ENCODE measurements around the gene TTC38. TPM values are rescaled to one million over a fixed set of nuclear protein-coding genes. Genes with fewer than 3 reads are reported as not detected.

Gene TTC38
- total RNA-seq, 1 donor from 2014 or later = 16.1 TPM

GRCh38 chr22:46329616-46330015 lies 61.8 kb downstream of the TTC38 start:
- DNase-seq = no peak

- DNase-seq = no peak
Observed at GRCh38 chr22:46330426-46330825, 62.6 kb downstream of the TTC38 start.

GRCh38 chr22:46331496-46331895 lies 63.7 kb downstream of the TTC38 start:
- DNase-seq = no peak

- DNase-seq = peak; percentile 60
Observed at GRCh38 chr22:46335201-46336118, 67.7 kb downstream of the TTC38 start, which contains the start of gene TRMU. Gene TRMU (plus strand): TSS chr22:46335714. CDS start chr22:46335765, 51 bp downstream.

GRCh38 chr22:46336119-46337078 lies 68.6 kb downstream of the TTC38 start:
- no peak for DNase-seq

- no peak for DNase-seq
Observed at GRCh38 chr22:46337870-46338269, 70.1 kb downstream of the TTC38 start.

- no peak for DNase-seq
Observed at GRCh38 chr22:46338636-46339035, 70.8 kb downstream of the TTC38 start.

- no peak for DNase-seq
Observed at GRCh38 chr22:46339956-46340355, 72.1 kb downstream of the TTC38 start.

GRCh38 chr22:46340676-46341075 lies 72.9 kb downstream of the TTC38 start:
- DNase-seq = no peak

Other genes with a start within 250 kb of the TTC38 start
- 24.2 TPM for gene PPARA, start 117.5 kb upstream of the TTC38 start, total RNA-seq
- gene CDPF1, start 17.7 kb upstream of the TTC38 start, total RNA-seq = 6.2 TPM
- 0.10 TPM for gene PKDREJ, start 4.7 kb upstream of the TTC38 start, total RNA-seq
- gene GTSE1, start 28.9 kb downstream of the TTC38 start, total RNA-seq = 3.6 TPM
- gene TRMU, start 67.7 kb downstream of the TTC38 start, total RNA-seq = 29.8 TPM